ENCODE results near the gene SPATA13. TPM values are rescaled to one million over a fixed set of nuclear protein-coding genes. Genes with fewer than 3 reads are reported as not detected.
A peak's percentile ranks its signal among the peaks of the same experiment; 100 is the strongest.

SPATA13 gene
- total RNA-seq, 3 donors from 2014 or later: 35.2 to 59.5 (median 35.6) TPM

- peaks cover 17% of the 10 kb centered on the region for H3K4me1 ChIP-seq (ENCODE audit: low read depth)
- H3K36me3 ChIP-seq (ENCODE audit: low read depth): no peaks in the 10 kb centered on the region
- H3K9me3 ChIP-seq: no peaks in the 10 kb centered on the region
- TF ChIP-seq CTCF (IDR thresholded peaks at IDR 0.05): no peak
- intact Hi-C loops (cut with DNase I, micrococcal nuclease): no loop called here
- DNase-seq (no peak), ATAC-seq (peak; percentile 7)
- no peak overlapping the region for H3K4me3 ChIP-seq
These were observed 13.5 kb upstream of the SPATA13 start for GRCh38 chr13:24146961-24147569.

GRCh38 chr13:24147570-24147963 is 13.0 kb upstream of the SPATA13 start:
- intact Hi-C loops (cut with DNase I, micrococcal nuclease): no loop called here
- DNase-seq: no peak

GRCh38 chr13:24148414-24149235 is 11.9 kb upstream of the SPATA13 start:
- peaks cover 26% of the 10 kb centered on the region for H3K4me1 ChIP-seq (ENCODE audit: low read depth)
- intact Hi-C loops (cut with DNase I, micrococcal nuclease): no loop called here

More at GRCh38 chr13:24147570-24147963, 13.0 kb upstream of the SPATA13 start:
- TF ChIP-seq CTCF (IDR thresholded peaks at IDR 0.05): no peak
- Histone ChIP-seq H3K36me3 (ENCODE audit: low read depth) (no peaks in the 10 kb centered on the region), H3K4me1 (ENCODE audit: low read depth) (peaks cover 17% of the 10 kb centered on the region), H3K4me3 (no peak overlapping the region), H3K9me3 (no peaks in the 10 kb centered on the region)
- peak; percentile 78 for ATAC-seq

GRCh38 chr13:24149246-24150032 is 11.1 kb upstream of the SPATA13 start:
- no peak for ATAC-seq
- no peak for DNase-seq
- peaks cover 26% of the 10 kb centered on the region for H3K4me1 ChIP-seq (ENCODE audit: low read depth)
- H3K36me3 ChIP-seq (ENCODE audit: low read depth): no peaks in the 10 kb centered on the region
- H3K9me3 ChIP-seq: no peaks in the 10 kb centered on the region
- no peak for TF ChIP-seq CTCF (IDR thresholded peaks at IDR 0.05)
- no peak overlapping the region for H3K4me3 ChIP-seq
- intact Hi-C loops (cut with DNase I, micrococcal nuclease): no loop called here

More at GRCh38 chr13:24148414-24149235, 11.9 kb upstream of the SPATA13 start:
- no peaks in the 10 kb centered on the region for H3K36me3 ChIP-seq (ENCODE audit: low read depth)
- peak; percentile 93 for ATAC-seq
- no peak overlapping the region for H3K4me3 ChIP-seq
- no peak for TF ChIP-seq CTCF (IDR thresholded peaks at IDR 0.05)
- no peaks in the 10 kb centered on the region for H3K9me3 ChIP-seq
- DNase-seq: peak in 1 of 3 donors; percentile 40

GRCh38 chr13:24150572-24150971 is 9.9 kb upstream of the SPATA13 start:
- no peak for DNase-seq
- Histone ChIP-seq H3K4me1 (ENCODE audit: low read depth) (peaks cover 26% of the 10 kb centered on the region), H3K9me3 (no peaks in the 10 kb centered on the region), H3K36me3 (ENCODE audit: low read depth) (no peaks in the 10 kb centered on the region), H3K4me3 (no peak overlapping the region)
- no peak for ATAC-seq
- intact Hi-C loops (cut with DNase I, micrococcal nuclease): no loop called here
- TF ChIP-seq CTCF (IDR thresholded peaks at IDR 0.05): no peak

All from mucosa of descending colon (tissue), 3 donors.